ENCODE data around the gene SPINT1. TPM values are rescaled to one million over a fixed set of nuclear protein-coding genes. Genes with fewer than 3 reads are reported as not detected.

SPINT1 gene
- total RNA-seq, 1 donor from 2014 or later = 0.87 TPM

DNA sequence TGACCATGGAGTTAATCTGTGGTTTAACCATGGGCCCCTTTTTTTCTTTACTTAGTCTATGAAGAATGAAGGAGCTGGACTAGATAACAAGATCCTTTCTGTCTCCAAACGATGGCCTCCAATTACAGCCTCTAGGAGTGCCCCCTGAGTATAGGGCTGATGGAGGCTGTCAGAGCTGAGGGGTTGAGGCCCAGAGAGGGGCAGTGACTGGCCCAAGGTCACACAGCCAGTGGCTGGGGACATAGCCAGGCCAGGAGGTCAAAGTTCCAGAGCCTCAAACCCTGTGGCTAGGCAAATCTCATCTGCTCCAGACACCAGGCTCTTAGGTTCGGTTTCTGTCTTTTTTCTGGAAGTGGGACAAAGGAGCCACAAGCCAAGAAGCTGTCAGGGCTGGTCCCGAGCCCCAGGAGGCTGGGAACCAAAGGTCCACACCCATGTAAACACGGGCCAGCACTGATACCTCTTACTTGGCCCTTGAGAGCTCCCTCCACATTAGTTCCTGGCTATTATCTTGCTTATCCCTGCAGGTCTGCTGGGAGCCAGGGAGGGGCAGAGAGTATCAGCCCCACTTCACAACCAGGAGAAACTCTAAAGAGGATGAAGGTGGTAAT, 19.9 kb downstream of the SPINT1 start:
- Mint-ChIP-seq H3K27ac (ENCODE audit: unreplicated experiment) (no peak overlapping the region), H3K4me1 (ENCODE audit: low read depth) (peaks cover 15% of the 10 kb centered on the region), H3K36me3 (ENCODE audit: low read depth) (no peaks in the 10 kb centered on the region), H3K9me3 (ENCODE audit: low read depth) (no peaks in the 10 kb centered on the region), H3K27me3 (ENCODE audit: low read depth) (peaks cover 5% of the 10 kb centered on the region), H3K4me3 (ENCODE audit: unreplicated experiment) (no peak overlapping the region)
- TF ChIP-seq, protein P1, sequence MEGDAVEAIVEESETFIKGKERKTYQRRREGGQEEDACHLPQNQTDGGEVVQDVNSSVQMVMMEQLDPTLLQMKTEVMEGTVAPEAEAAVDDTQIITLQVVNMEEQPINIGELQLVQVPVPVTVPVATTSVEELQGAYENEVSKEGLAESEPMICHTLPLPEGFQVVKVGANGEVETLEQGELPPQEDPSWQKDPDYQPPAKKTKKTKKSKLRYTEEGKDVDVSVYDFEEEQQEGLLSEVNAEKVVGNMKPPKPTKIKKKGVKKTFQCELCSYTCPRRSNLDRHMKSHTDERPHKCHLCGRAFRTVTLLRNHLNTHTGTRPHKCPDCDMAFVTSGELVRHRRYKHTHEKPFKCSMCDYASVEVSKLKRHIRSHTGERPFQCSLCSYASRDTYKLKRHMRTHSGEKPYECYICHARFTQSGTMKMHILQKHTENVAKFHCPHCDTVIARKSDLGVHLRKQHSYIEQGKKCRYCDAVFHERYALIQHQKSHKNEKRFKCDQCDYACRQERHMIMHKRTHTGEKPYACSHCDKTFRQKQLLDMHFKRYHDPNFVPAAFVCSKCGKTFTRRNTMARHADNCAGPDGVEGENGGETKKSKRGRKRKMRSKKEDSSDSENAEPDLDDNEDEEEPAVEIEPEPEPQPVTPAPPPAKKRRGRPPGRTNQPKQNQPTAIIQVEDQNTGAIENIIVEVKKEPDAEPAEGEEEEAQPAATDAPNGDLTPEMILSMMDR (IDR thresholded peaks at IDR 0.05) = no peak
- DNase-seq (ENCODE audit: low spot score) = no peak

DNA sequence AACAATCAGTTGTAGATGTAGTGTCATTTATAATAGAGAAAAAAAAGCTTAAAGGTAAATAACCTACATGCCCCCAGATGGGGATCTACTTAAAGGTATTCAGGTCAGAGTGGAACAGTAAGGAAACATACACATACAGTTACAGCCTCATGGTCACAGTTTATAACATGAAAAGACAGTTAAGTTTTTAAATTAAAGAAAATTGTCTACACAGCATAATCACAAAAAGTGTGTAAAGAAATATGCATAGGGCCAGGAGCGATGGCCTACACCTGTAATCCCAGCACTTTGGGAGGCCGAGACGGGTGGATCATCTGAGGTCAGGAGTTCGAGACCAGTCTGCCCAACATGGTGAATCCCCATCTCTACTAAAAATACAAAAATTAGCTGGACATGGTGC, 23.4 kb downstream of the SPINT1 start:
- no peak overlapping the region for H3K27ac Mint-ChIP-seq (ENCODE audit: unreplicated experiment)
- peaks cover 2% of the 10 kb centered on the region for H3K27me3 Mint-ChIP-seq (ENCODE audit: low read depth)
- DNase-seq (ENCODE audit: low spot score) = no peak
- TF ChIP-seq, protein P1 (IDR thresholded peaks at IDR 0.05) = no peak
- H3K9me3 Mint-ChIP-seq (ENCODE audit: low read depth) = no peaks in the 10 kb centered on the region
- peaks cover 13% of the 10 kb centered on the region for H3K4me1 Mint-ChIP-seq (ENCODE audit: low read depth)
- no peaks in the 10 kb centered on the region for H3K36me3 Mint-ChIP-seq (ENCODE audit: low read depth)
- H3K4me3 Mint-ChIP-seq (ENCODE audit: unreplicated experiment) = no peak overlapping the region

DNA sequence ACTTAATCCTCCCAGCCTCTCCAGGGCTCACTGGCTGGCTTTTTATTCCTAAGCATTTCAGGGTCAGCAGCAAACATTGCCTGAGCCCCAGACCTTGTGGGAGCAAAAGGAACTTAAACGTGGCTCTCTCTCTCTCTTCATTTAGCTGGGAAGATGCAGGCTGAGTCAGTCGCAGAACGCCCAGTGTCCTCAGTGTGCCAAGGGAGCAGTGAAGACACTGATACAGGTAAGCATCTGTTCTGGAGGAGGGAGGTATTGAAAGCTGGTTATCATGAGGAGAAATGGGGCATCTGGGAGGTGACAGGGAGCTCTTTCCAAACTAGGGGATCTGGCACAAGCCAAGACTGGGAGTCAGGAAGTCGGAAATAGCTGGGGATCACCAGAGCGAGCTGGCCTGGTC, 25.8 kb downstream of the SPINT1 start:
- Mint-ChIP-seq H3K4me1 (ENCODE audit: low read depth) (peaks cover 14% of the 10 kb centered on the region), H3K27ac (ENCODE audit: unreplicated experiment) (no peak overlapping the region), H3K9me3 (ENCODE audit: low read depth) (no peaks in the 10 kb centered on the region), H3K27me3 (ENCODE audit: low read depth) (peaks cover 8% of the 10 kb centered on the region), H3K4me3 (ENCODE audit: unreplicated experiment) (no peak overlapping the region), H3K36me3 (ENCODE audit: low read depth) (no peaks in the 10 kb centered on the region)
- no peak for DNase-seq (ENCODE audit: low spot score)
- TF ChIP-seq, protein P1 (IDR thresholded peaks at IDR 0.05) = no peak

DNA sequence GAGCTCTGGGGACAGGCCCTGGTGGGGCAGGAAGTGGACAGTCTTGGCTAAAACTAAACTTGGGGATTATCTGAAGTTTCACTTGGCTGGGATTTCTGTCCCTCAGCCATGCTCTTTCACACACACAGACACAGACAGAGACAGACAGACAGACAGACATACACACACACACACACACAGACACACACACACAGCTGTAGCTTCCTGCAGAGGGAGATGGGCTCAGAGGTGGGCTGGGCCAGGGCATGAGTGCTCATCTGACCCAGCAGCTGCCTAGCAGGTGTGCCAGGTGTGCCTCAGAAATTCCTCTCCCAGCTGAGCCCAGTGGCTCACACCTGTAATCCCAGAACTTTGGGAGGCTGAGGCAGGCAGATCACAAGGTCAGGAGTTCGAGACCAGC, 26.9 kb downstream of the SPINT1 start:
- TF ChIP-seq, protein P1 (IDR thresholded peaks at IDR 0.05) = no peak
- Mint-ChIP-seq H3K27ac (ENCODE audit: unreplicated experiment) (no peak overlapping the region), H3K36me3 (ENCODE audit: low read depth) (no peaks in the 10 kb centered on the region), H3K27me3 (ENCODE audit: low read depth) (peaks cover 8% of the 10 kb centered on the region), H3K4me1 (ENCODE audit: low read depth) (peaks cover 12% of the 10 kb centered on the region), H3K4me3 (ENCODE audit: unreplicated experiment) (no peak overlapping the region), H3K9me3 (ENCODE audit: low read depth) (no peaks in the 10 kb centered on the region)
- no peak for DNase-seq (ENCODE audit: low spot score)

DNA sequence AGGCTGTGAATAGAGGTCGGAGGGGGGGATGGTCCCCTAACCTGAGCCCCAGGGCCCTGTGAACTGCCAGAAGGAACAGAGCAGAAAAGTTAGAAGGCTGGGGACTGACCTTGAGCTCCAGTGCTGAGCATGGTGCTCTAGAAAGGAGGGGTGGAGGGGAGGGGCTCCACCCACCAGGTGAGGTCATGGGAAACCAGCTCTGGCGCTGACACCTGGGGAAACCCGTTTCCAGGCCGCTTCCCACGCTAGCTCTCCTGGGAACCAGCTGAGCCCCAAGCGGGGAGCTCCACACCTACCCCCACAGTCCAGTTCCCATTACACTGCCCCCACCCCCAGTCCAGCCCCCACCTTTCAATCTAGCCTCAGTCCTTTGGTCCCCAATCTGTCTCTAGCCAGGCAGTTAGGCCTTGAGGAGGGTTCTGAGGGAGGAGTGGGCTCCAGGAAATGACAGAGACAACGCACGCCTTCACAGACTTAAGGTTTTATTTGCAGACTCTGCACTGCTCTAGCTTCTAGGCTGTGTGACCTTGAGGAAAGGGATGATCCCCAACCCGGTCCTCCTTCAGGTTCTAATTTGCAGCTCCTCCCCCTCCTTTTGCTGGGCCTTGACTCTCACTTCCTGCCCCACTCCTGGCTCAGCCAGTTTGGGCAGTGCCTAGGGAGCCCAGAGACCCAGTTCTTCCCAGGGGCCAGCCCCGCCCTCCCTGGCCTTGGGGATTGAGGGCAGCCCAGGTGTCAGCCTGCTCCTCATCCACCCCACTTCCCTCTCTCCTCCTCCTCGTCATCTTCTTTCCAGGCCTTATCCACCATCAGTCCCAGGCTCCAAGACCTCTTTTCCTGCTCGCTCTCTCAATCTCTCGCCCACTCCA, 28.1 kb downstream of the SPINT1 start:
- Mint-ChIP-seq H3K4me3 (ENCODE audit: unreplicated experiment) (no peak overlapping the region), H3K36me3 (ENCODE audit: low read depth) (no peaks in the 10 kb centered on the region), H3K27me3 (ENCODE audit: low read depth) (peaks cover 8% of the 10 kb centered on the region), H3K4me1 (ENCODE audit: low read depth) (peaks cover 6% of the 10 kb centered on the region), H3K27ac (ENCODE audit: unreplicated experiment) (no peak overlapping the region), H3K9me3 (ENCODE audit: low read depth) (no peaks in the 10 kb centered on the region)
- no peak for DNase-seq (ENCODE audit: low spot score)
- TF ChIP-seq, protein P1 (IDR thresholded peaks at IDR 0.05) = no peak
